ENCODE results near the gene FHL3.

Gene FHL3

GRCh38 chr1:38012363-38013226, 7.3 kb upstream of the FHL3 start, which contains the start of gene UTP11:
Gene UTP11, plus strand, starts transcription at chr1:38012734. Its CDS starts 69 bp downstream, at chr1:38012803.
- no peak for FAIRE-seq

DNA sequence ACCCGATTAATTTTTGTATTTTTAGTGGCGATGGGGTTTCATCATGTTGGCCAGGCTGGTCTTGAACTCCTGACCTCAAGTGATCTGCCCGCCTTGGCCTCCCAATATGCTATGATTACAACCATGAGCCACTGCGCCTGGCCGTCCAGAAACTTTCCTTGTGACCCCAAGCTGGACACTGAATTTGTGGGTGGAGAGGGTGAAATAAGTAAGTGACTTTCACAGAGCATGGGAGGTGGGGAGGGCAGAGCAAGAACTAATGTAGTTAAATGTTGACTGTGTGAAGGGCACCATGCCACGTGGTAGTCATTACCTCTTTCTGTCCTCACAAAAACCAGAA, 4.5 kb upstream of the FHL3 start:
- FAIRE-seq: no peak

- FAIRE-seq: no peak
Observed at GRCh38 chr1:38009088-38009840, 4.0 kb upstream of the FHL3 start.

GRCh38 chr1:38006008-38006828, 904 bp upstream of the FHL3 start:
- no peak for FAIRE-seq

DNA sequence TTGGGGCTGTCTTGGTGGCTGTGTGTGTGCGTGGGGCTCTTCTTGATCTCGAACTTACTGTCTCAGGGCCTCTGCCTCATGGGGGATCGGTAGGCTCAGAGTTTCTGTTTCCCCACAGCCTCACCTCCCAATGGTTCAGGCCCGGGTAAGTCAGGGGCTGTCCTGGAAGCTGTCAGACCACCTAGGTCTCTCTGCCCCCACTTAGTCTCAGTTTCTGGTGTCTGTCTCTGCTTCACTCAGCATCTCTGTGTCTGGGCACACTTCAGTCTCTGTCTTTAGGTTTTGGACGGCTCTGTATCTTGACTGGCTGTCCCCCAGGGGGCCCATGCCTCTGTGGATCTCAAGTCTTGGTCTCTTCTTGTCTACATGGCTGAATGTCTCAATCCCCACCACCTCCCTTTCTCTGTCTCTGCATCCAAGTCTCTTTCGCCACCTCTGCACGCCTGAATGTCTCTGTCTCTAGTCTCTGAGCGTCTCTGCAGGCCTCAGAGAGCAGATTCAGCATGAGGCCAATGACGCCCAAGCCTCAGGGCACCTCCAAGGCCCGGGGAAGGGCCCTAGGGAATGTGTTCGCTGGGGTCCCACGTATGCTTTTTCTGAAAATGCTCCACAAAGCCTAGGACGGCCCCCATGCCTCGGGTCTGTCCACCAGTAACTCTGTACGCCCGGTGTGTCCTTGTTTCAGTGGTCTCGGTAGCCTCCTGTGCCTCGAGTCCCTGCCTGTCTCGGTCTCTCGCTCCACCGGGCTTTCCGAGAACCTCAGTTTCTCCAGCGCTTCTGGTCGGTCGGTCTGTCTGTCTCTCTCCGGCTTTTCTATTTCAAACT, 818 bp downstream of the FHL3 start:
- no peak for FAIRE-seq

DNA sequence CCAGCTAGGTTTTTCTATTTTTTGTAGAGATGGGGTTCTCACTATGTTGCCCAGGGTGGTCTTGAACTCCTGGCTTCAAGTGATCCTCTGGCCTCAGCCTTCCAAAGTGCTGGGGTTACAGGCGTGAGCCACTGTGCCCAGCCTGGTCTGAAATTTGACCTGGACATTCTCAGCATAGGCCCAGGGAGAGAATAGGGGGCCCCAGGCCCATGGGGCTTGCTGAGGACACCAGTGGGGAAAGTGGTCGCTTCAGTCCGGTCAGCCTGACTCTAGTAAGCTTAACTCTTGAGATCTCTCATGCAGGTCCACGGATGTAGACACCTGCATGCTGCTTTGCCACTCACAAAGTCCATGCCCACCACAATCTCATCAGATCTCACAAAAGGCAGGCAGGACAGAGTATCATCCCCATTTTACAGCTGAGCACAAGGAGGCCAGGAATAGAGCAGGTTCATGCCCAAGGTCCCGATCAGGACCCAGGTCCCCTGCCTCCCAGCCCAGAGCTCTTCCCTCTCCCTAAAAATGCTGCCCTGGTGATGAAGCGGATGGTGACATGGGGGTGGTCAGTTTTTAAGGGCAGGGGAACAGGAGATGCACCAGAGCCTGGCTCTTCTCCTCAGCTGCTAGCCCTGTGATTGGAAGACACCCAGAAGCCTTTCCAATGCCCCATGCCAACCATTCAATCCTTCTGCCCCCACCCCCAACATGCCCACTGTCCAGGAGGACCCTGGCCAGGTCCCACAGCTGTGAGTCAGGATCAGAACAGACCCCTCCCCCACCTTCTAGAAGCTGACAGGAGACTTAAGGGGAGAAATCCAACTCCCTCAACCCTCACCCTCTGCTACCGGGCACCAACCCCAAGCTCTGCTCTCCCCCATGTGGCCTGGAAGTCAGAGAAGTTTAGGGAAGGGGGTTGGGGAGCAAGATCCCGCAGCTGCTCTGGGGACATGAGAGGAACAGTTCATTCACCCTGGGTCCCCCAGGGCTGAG, 1.8 kb downstream of the FHL3 start:
- no peak for FAIRE-seq

DNA sequence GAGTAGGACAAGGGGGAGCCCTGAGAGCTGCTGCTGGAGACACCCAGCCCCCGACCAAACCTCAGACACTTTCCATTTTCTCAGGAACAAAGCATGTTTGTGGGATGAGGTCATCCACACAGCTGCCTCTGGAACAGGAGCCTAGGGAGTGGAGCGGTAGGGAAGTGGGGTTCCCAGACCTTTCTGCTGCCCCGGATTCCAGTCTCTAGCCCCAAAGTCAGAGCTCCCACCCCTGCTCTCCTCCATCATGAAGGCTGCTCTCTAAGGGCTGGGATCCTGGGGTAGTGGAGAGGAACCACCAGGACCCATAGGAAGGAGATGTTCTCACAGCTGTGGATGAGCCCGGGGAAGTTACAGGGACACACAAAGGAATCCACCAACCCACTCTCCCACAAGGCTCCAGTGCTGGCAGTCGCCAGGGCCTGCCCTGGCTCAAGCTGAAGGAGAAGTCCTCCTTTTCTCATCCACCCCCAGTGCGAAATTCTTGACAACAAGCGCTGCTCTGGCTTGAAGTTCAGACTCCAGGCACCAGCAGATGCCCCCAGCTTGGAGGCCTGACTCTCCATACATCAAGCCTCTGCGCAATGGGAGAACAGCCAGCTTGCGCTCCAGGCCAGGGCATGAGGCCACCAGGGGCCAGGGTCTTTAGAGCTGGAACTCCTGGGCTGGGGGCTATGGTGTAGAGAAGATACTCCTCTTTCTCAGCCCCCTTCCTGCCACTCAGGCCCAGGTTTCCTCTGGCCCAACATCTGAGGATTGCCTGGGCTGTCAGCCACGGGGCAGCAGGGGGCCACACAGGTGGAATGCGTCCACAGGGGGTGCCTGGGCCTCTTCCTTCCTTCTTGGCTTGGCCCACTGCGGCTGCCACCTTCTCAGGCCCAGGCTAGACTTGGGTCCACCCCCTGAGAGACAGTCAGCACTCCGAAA, 4.5 kb downstream of the FHL3 start:
- FAIRE-seq: no peak

- FAIRE-seq: no peak
Observed at GRCh38 chr1:38000233-38000528, 5.1 kb downstream of the FHL3 start.

DNA sequence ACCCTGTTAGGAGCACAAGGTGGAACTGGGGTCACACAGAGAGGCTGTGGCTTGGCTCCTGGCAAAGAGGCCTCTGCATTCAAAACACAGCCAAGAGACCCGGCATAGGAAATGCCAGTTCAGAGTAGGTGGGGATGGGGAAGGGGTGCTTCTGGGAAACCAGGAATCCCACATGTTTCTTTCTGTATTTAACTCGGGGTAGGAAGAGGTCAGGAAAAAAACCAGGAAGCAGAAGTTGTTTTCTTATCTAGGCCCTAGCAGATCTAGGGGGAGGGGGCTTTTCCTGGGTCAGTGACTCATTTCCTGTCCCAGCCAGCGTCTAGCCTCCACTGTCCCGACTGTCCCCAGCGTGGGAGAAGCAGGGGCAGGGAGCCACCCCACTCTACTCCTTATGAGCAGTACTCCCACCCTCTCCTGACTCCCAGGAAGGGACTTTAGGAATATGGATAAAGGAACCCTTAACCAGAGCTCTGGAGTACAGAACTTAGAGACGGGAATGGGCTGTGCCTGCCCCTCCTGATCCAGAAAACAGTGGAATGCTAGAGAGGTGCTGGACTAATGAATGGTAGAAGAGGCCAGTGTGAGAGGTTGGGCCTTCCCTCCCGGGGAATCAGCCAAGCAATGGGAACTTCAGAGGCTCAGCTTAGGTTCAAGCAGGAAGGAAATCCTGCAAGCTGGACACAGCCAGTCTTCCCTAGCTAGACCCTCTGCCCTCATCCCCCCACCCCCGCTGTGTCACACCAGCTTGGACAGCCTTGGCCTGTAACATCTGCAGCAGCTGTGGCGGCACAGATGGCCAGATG, 5.7 kb downstream of the FHL3 start:
- FAIRE-seq: no peak

DNA sequence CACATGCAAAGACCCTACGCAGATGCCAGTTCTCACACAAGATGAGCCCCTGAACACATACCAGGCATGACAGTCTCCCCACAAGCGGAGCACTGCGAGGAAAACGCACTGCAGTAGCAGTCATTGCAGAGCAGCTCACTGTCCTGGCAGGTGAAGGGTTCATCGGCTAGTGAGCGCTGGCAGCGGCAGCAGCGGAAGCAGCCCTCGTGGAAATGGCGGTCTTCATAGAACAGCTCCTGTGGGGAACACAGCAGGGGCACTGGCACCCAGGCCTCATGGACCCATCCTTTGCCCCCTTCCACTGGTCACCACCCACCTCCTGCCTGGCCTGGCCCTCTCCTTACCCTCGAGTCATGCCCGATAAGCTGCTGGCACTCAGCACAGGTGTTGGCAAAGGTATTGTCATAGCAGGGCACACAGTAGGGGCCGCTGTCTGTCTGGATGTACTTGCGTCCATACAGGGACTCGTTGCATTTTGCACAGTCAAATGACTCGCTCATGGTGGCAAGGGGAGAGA, 6.3 kb downstream of the FHL3 start:
- FAIRE-seq: no peak

DNA sequence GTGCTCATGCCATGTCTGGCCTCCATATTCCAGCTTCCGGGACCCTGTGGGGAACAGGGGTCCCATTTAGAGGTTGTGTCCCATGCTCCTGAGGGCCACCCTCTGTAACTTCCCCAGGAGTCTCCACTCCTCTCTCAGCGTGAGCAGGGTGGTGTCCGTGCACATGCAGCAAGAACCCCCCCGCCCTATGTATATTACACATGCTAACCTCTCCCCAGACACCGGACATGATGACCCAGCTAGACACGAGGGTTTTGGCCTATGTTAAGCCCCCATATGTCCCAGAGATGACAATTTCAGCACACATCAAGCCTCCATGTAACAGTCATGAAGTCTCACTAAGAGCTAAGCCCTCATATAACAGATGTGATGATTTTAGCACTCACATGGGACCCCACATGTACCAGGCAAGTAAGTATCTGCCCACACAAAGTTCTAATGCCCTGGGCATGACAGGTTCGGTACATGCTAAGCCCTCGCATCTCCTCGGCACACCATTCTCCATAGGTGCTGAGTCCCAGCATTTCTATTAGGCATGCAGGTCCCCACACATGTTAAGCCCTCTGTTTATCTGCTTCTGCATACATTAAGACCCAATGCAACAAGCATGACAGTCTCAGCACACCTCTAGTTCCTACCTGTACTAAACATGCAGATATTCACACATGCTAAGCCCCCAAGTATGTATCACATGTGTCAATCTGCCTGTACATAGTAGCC, 7.1 kb downstream of the FHL3 start:
- no peak for FAIRE-seq

GRCh38 chr1:37997256-37998088, 7.8 kb downstream of the FHL3 start:
- FAIRE-seq: no peak

GRCh38 chr1:37995751-37996345, 9.5 kb downstream of the FHL3 start:
- no peak for FAIRE-seq

DNA sequence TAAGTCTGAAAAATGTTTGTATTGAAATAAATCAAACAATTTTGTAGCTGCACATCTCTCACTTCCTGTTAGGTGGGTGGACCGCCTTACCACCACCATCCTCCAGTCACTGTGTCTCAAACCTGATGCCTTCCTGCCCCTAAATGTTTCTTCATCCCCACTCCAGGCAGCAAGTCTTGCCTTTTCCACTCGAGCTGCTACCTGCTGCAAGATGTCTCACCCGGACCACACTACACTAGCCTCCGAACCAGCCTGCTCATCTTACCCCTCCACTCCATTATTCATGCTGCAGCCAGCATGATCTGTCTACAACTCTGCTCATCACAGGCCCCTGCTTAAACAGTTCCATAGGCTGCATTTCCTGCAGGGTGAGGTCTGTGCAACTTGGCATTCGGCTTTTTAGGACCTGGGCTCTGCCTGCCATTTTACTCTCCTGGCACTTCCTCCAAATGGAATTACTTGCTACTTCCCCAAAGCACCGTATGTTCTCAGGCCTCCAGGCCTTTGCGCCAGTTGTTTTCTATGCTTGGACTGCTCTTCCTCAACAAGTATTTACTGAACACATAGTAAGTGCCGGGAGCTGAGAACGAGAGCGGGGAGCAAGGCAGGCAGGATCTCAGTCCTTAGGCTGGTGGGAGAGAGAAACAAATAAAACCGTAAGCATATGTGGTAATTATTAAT, 10.3 kb downstream of the FHL3 start:
- no peak for FAIRE-seq

DNA sequence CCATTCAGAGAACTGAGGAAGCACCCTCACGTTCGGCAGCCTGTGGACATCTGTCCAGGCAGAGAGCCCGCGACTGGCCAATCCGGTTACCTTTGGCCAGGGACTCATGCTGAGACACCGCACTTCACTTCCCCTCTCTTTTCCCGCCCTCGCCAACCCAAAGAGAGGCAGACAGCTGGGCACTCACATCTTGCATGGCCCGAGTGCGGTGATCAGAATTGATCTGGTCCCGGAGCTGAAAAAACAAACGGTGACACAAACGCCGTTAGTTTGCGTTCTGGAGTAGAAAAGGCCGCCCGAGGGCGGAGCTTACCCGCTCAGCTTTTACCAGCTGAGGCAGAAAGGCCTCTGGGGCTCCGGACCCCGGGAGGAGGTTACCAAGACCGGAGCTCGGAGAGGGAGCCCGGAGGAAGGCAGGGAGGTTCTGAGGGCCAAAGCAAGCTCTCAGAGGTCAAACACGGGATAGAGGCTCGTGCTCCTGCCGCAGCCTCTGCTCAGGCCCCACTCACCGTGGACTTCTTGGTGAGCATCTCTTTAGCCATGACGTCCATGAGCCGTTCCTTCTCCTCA, 15.9 kb downstream of the FHL3 start:
- FAIRE-seq: no peak

DNA sequence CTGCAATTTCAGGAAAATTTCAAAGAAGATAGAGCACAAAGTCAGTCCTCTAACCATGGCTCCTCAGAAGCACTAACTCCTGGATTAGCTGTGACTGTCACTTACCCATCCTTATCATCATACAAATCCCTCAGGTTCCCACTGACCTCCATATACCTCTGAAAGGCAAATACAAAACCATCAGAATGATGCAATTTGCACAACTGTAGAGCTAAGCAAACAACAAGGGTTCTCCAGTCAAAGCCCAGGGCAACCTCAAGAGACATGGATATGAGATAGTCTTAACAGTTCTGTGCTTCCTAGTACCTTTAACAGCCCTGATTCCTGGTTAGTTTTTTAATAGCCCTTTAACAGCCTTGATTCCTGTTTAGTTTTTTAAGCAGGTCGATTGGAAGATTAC, 17.6 kb downstream of the FHL3 start:
- FAIRE-seq: no peak
